ENCODE measurements around the gene PGBD1. TPM values are rescaled to one million over a fixed set of nuclear protein-coding genes. Genes with fewer than 3 reads are reported as not detected.
A peak's percentile ranks its signal among the peaks of the same experiment; 100 is the strongest.

PGBD1 gene
- total RNA-seq, 4 donors from 2014 or later: 0.75 to 3.2 (median 2.3) TPM

DNA sequence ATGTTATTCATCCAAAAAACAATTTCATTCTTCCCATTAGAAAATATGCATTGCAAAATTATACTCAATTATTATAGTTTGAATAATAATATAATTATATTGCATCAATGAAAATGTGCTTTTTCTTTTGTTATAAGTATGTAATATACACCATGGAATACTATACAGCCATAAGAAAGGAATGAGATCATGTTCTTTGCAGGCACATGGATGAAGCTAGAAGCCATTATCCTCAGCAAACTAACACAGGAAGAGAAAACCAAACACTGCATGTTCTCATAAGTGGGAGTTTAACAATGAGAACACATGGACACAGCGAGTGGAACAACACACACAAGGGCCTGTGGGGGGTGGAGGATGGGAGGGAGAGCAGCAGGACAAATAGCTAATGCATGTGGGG is 24.3 kb upstream of the PGBD1 start:
- no peak overlapping the region for H3K27ac ChIP-seq
- TF ChIP-seq, protein P1, sequence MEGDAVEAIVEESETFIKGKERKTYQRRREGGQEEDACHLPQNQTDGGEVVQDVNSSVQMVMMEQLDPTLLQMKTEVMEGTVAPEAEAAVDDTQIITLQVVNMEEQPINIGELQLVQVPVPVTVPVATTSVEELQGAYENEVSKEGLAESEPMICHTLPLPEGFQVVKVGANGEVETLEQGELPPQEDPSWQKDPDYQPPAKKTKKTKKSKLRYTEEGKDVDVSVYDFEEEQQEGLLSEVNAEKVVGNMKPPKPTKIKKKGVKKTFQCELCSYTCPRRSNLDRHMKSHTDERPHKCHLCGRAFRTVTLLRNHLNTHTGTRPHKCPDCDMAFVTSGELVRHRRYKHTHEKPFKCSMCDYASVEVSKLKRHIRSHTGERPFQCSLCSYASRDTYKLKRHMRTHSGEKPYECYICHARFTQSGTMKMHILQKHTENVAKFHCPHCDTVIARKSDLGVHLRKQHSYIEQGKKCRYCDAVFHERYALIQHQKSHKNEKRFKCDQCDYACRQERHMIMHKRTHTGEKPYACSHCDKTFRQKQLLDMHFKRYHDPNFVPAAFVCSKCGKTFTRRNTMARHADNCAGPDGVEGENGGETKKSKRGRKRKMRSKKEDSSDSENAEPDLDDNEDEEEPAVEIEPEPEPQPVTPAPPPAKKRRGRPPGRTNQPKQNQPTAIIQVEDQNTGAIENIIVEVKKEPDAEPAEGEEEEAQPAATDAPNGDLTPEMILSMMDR (IDR thresholded peaks at IDR 0.05): no peak
- TF ChIP-seq POLR2AphosphoS5 (IDR thresholded peaks at IDR 0.05) (no peak), POLR2A (IDR thresholded peaks at IDR 0.05) (no peak), EP300 (IDR thresholded peaks at IDR 0.05; ENCODE audit: low read depth) (no peak)
- 0% methylated on average over 1 of the region's 1 CpG; no CpG with 5 or more reads in 1 of the 2 donors for WGBS, 2 donors (ENCODE audit: low coverage in 1 of 2)
- in situ Hi-C loops (cut with MboI; ENCODE audit: low pct_ligation_motif_present in 1 of 4, low pct_unique_long_range_greater_than_20kb in 1 of 4, low sequenced_read_pairs in 3 of 4) (loop anchor here in 1 of 4 donors (25.0 kb wide), 1 partner anchor 105 kb away; no protein-coding TSS in a partner anchor), intact Hi-C loops (cut with DNase I; ENCODE audit: low total_unique reads) (loop anchor here (10.0 kb wide), 1 partner anchor 112 kb away; the partner anchor contains the start of gene ZKSCAN8)
- no peaks in the 10 kb centered on the region for H3K9me3 ChIP-seq
- H3K27me3 ChIP-seq: peaks cover 28% of the 10 kb centered on the region
- H3K4me3 ChIP-seq: no peak overlapping the region
- H3K4me1 ChIP-seq: peaks cover 4 to 7% (median 6%) of the 10 kb centered on the region in 4 donors
- H3K36me3 ChIP-seq: no peaks in the 10 kb centered on the region
- no peak for DNase-seq

DNA sequence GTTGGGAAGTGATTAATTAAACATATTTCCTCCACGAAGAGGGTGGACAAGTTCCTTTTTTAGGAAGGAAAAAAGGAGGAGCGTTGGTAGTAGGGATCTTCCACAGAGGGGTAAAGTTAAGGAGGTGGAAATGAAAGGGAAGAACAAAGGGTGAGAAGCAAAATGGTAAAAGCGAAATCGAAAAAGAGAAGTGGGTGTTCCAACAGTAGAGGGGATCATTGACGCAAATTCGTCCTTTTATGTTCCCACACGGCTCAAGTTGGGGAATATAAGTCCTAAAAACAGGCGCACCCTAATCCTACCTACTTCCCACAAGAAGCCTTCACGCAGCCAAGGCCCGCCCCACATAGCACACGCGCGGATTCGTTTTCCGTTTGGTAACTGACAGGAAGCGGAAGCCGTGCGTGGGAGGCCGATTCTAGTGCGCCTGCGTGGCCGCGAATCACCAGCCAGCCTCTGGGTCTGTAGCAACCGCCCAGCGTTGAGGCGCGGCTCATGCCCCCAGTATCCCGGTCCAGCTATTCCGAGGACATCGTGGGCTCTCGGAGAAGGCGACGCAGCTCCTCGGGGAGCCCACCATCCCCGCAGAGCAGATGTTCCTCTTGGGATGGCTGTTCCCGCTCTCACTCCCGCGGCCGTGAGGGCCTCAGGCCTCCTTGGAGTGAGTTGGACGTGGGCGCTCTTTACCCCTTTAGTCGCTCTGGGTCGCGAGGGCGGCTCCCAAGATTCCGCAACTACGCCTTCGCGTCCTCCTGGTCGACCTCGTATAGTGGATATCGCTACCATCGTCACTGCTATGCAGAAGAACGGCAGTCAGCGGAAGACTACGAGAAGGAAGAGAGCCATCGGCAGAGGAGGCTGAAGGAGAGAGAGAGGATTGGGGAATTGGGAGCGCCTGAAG is 22.2 kb upstream of the PGBD1 start, which contains the start of gene NKAPL:
Gene NKAPL (plus strand): TSS at position 421 of the 901 bp plus-strand sequence. CDS start 75 bp downstream, at position 496.
- WGBS, 2 donors (ENCODE audit: low coverage in 1 of 2): 64 to 77% methylated on average over 5 to 58 of the region's 58 CpGs
- TF ChIP-seq, protein P1 (IDR thresholded peaks at IDR 0.05): no peak
- peak in 1 of 3 donors; percentile 21 for TF ChIP-seq POLR2AphosphoS5 (IDR thresholded peaks at IDR 0.05)
- Histone ChIP-seq H3K27ac (no peak within 1 kb of the TSS), H3K27me3 (peaks cover 31% of the 10 kb centered on the region), H3K9me3 (no peaks in the 10 kb centered on the region), H3K36me3 (no peaks in the 10 kb centered on the region), H3K4me1 (peaks cover 0 to 2% (median 0%) of the 10 kb centered on the region in 4 donors), H3K4me3 (peak within 1 kb of the TSS; percentile 12 to 33 (median 22))
- in situ Hi-C loops (cut with MboI; ENCODE audit: low pct_ligation_motif_present in 1 of 4, low pct_unique_long_range_greater_than_20kb in 1 of 4, low sequenced_read_pairs in 3 of 4): loop anchor here in 1 of 4 donors (25.0 kb wide), 1 partner anchor 103 kb away; no protein-coding TSS in a partner anchor
- DNase-seq: peak; percentile 66
- intact Hi-C loops (cut with DNase I; ENCODE audit: low total_unique reads): loop anchor here (10.0 kb wide), 1 partner anchor 114 kb away; the partner anchor contains the start of gene ZKSCAN8

DNA sequence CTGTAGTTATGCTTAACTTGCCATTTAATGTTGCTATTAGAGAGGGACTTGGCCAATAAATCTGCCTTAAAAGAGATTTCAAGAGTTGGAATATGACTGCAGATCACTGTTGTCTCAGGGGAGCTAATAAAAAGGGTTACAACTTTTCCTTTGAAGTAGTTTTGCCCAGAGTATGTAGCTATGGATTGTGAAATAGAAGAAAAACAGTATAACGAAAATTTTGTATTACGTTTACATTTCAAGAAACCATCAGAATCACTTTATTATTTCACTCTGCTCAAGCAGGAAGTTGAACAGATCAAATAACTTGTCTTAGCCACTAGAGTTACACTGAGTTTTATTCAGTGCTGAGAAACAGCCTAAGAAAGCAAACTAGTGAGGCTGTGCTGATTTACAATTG is 17.4 kb upstream of the PGBD1 start:
- Histone ChIP-seq H3K4me3 (no peak overlapping the region), H3K36me3 (no peaks in the 10 kb centered on the region), H3K4me1 (peaks cover 6 to 21% (median 8%) of the 10 kb centered on the region in 4 donors), H3K9me3 (no peaks in the 10 kb centered on the region), H3K27ac (no peak overlapping the region), H3K27me3 (peaks cover 12% of the 10 kb centered on the region)
- no peak for DNase-seq
- TF ChIP-seq POLR2A (IDR thresholded peaks at IDR 0.05): no peak
- TF ChIP-seq EP300 (IDR thresholded peaks at IDR 0.05; ENCODE audit: low read depth): no peak
- TF ChIP-seq, protein P1 (IDR thresholded peaks at IDR 0.05): no peak
- TF ChIP-seq POLR2AphosphoS5 (IDR thresholded peaks at IDR 0.05): no peak
- 33 to 65% methylated on average over 2 of the region's 2 CpGs for WGBS, 2 donors (ENCODE audit: low coverage in 1 of 2)
- in situ Hi-C loops (cut with MboI; ENCODE audit: low pct_ligation_motif_present in 1 of 4, low pct_unique_long_range_greater_than_20kb in 1 of 4, low sequenced_read_pairs in 3 of 4): loop anchor here in 1 of 4 donors (25.0 kb wide), 1 partner anchor 98 kb away; no protein-coding TSS in a partner anchor
- intact Hi-C loops (cut with DNase I; ENCODE audit: low total_unique reads): no loop called here

DNA sequence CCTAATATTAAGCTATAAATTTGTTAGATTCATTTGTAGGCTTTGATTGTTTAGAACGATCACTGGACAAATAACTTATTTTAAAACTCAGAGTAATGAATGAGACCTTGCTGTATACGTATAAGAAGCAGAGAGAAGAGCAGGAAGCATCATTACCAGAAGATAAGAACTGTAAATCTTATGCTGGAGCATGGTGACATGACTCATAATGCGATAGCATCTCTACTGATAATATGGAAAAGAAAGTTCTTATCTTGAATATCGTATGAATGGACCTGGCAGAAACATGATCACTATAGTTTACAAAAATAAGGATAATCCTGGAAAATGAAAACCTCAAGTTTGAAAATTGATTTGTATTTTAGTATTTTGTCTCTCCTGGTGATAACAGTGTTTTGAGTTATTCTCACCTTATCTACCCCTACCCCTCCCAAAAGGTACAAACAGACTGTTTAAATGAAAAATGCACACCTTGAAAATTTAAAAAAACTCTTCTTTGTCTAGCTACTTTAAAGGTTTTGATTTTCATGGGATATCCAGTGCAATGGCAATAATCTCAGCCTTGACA is 16.5 kb upstream of the PGBD1 start:
- DNase-seq: no peak
- intact Hi-C loops (cut with DNase I; ENCODE audit: low total_unique reads) (loop anchor here (5.0 kb wide), 1 partner anchor 92 kb away; no protein-coding TSS in a partner anchor), in situ Hi-C loops (cut with MboI; ENCODE audit: low pct_ligation_motif_present in 1 of 4, low pct_unique_long_range_greater_than_20kb in 1 of 4, low sequenced_read_pairs in 3 of 4) (loop anchor here in 1 of 4 donors (25.0 kb wide), 1 partner anchor 97 kb away; no protein-coding TSS in a partner anchor)
- no peak overlapping the region for H3K27ac ChIP-seq
- H3K4me3 ChIP-seq: no peak overlapping the region
- H3K4me1 ChIP-seq: peaks cover 6 to 21% (median 8%) of the 10 kb centered on the region in 4 donors
- peaks cover 6% of the 10 kb centered on the region for H3K27me3 ChIP-seq
- H3K36me3 ChIP-seq: no peaks in the 10 kb centered on the region
- 62% methylated on average over 4 of the region's 4 CpGs for WGBS, 2 donors (ENCODE audit: low coverage in 1 of 2)
- TF ChIP-seq EP300 (IDR thresholded peaks at IDR 0.05; ENCODE audit: low read depth) (no peak), POLR2A (IDR thresholded peaks at IDR 0.05) (no peak), POLR2AphosphoS5 (IDR thresholded peaks at IDR 0.05) (no peak)
- TF ChIP-seq, protein P1 (IDR thresholded peaks at IDR 0.05): no peak
- H3K9me3 ChIP-seq: no peaks in the 10 kb centered on the region

Measured in transverse colon (tissue), 4 donors.